ENCODE measurements around the gene EN1. TPM values are rescaled to one million over a fixed set of nuclear protein-coding genes. Genes with fewer than 3 reads are reported as not detected.

EN1 gene
- total RNA-seq, 4 donors from 2014 or later: not detected

DNA sequence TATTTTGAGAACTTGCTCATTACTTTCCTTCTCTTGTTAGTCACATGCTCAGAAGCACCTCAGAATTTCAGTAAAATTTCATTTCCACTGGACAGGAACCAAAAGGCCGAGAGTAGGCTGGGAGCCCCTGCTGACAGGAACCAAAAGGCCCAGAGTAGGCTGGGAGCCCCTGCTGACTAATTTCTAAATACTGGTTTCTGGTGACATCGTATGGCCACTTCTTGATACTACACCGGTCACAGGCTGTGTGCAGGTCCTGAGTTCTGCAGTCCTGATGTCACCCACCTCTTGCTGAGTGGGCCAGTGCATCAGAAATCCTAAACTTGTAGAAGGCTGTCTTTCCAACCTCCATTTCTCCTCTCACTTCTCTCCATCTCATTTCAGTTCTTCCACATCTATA, 17.7 kb upstream of the EN1 start:
- no peaks in the 10 kb centered on the region for H3K9me3 ChIP-seq
- no peak for DNase-seq
- H3K27ac ChIP-seq: no peak overlapping the region
- intact Hi-C loops (cut with DNase I; ENCODE audit: low total_unique reads): no loop called here
- H3K27me3 ChIP-seq: no peaks in the 10 kb centered on the region
- no peak for TF ChIP-seq POLR2A (IDR thresholded peaks at IDR 0.05)
- TF ChIP-seq, protein P1, sequence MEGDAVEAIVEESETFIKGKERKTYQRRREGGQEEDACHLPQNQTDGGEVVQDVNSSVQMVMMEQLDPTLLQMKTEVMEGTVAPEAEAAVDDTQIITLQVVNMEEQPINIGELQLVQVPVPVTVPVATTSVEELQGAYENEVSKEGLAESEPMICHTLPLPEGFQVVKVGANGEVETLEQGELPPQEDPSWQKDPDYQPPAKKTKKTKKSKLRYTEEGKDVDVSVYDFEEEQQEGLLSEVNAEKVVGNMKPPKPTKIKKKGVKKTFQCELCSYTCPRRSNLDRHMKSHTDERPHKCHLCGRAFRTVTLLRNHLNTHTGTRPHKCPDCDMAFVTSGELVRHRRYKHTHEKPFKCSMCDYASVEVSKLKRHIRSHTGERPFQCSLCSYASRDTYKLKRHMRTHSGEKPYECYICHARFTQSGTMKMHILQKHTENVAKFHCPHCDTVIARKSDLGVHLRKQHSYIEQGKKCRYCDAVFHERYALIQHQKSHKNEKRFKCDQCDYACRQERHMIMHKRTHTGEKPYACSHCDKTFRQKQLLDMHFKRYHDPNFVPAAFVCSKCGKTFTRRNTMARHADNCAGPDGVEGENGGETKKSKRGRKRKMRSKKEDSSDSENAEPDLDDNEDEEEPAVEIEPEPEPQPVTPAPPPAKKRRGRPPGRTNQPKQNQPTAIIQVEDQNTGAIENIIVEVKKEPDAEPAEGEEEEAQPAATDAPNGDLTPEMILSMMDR (IDR thresholded peaks at IDR 0.05): peak; percentile 5 to 27 (median 17)
- no peaks in the 10 kb centered on the region for H3K4me1 ChIP-seq
- no peaks in the 10 kb centered on the region for H3K36me3 ChIP-seq
- no peak overlapping the region for H3K4me3 ChIP-seq

DNA sequence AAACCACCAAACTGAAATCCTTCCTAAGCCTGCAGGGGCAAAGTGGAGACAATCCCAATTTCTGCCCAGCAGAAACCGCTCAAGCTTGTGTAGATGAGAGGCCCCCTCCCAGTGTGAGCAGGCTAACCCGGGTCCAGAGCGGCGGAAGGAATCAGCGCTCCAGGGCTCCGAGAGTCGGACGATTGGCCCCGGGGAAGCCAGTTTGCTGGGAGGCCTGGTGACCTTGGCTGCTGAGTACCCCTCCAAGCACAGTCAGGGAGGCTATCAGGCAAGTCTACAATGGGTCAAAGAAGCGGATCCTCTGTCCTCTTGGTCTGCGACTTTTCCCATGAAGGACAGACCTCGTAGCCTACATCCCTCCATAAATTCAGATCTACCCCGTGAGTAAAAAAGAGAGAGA, 16.8 kb upstream of the EN1 start:
- H3K4me1 ChIP-seq: no peaks in the 10 kb centered on the region
- no peak for DNase-seq
- no peaks in the 10 kb centered on the region for H3K9me3 ChIP-seq
- no peak overlapping the region for H3K27ac ChIP-seq
- H3K36me3 ChIP-seq: no peaks in the 10 kb centered on the region
- intact Hi-C loops (cut with DNase I; ENCODE audit: low total_unique reads): no loop called here
- H3K4me3 ChIP-seq: no peak overlapping the region
- peaks cover 0 to 9% of the 10 kb centered on the region in 2 donors for H3K27me3 ChIP-seq
- no peak for TF ChIP-seq POLR2A (IDR thresholded peaks at IDR 0.05)
- TF ChIP-seq, protein P1 (IDR thresholded peaks at IDR 0.05): no peak

DNA sequence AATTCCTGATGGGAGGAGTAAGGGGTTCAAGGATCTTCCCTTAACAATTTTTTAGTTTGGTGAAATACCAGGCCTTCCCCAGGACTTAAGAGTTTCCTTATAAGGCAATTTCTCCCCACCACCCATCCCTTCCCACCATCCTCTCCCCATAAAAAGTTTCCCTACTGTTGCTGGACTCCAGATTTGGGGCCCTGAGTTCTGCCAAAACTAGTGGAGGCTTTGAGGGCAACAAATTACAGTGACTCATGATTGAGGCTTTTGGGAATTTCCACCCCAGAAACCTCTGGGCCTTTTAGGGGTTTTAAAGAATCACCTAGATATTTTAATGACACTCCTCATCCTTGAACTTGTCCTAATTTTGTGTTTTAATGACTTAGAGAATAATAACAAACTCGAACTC, 14.3 kb upstream of the EN1 start:
- Histone ChIP-seq H3K9me3 (no peaks in the 10 kb centered on the region), H3K27me3 (peaks cover 0 to 31% of the 10 kb centered on the region in 2 donors)
- intact Hi-C loops (cut with DNase I; ENCODE audit: low total_unique reads): no loop called here

DNA sequence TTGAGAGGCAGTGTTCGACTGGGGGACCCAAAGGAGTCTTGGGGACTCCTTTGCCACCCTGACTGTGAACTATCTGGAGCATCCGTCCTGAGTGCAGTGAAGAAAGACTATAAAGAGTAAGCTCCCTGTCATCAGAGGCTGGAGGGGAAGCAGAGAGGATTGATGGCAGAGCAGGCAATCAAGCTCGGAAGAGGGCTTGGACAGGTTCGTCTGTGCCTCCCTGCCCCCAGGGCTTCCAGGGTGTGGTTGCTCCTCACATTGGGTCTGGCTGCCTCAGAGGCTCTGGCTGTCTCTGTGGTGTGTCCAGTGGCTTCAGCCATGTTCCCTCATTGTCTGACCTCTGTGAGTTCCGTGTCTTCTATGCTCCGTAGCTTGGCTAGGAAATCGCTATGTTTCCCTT, 13.8 kb upstream of the EN1 start:
- Histone ChIP-seq H3K27me3 (peaks cover 0 to 36% of the 10 kb centered on the region in 2 donors), H3K4me3 (no peak overlapping the region), H3K9me3 (no peaks in the 10 kb centered on the region), H3K36me3 (no peaks in the 10 kb centered on the region), H3K27ac (no peak overlapping the region), H3K4me1 (peaks cover 0 to 4% of the 10 kb centered on the region in 2 donors)
- intact Hi-C loops (cut with DNase I; ENCODE audit: low total_unique reads): no loop called here
- no peak for DNase-seq
- TF ChIP-seq POLR2A (IDR thresholded peaks at IDR 0.05): no peak
- TF ChIP-seq, protein P1 (IDR thresholded peaks at IDR 0.05): no peak

More for the DNA sequence above, 14.3 kb upstream of the EN1 start:
- no peak for DNase-seq
- Histone ChIP-seq H3K4me3 (no peak overlapping the region), H3K4me1 (peaks cover 0 to 4% of the 10 kb centered on the region in 2 donors), H3K36me3 (no peaks in the 10 kb centered on the region), H3K27ac (no peak overlapping the region)
- TF ChIP-seq, protein P1 (IDR thresholded peaks at IDR 0.05): no peak
- no peak for TF ChIP-seq POLR2A (IDR thresholded peaks at IDR 0.05)

DNA sequence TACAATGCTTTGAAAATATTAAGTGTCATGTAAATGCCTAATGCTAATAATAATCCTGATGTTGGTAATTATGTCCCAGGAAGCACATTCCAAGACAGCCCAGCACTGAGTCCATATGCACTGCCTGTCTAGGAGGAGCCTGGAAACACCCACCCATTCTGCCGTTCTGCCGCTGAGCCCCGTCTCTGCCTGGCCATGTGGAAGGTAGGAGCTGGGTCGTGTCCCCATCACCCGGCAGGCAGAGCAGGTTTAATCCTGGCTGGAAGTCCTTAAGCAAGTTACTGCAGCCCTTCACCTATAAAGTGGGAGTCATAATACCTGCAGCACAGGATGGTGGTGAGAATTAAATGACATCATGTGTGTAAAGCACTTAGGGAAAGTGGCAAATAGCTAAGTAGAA, 13.1 kb upstream of the EN1 start:
- Histone ChIP-seq H3K9me3 (no peaks in the 10 kb centered on the region), H3K27ac (no peak overlapping the region), H3K4me3 (no peak overlapping the region), H3K36me3 (no peaks in the 10 kb centered on the region), H3K4me1 (peaks cover 0 to 10% of the 10 kb centered on the region in 2 donors), H3K27me3 (peaks cover 4 to 43% of the 10 kb centered on the region in 2 donors)
- intact Hi-C loops (cut with DNase I; ENCODE audit: low total_unique reads): no loop called here
- no peak for DNase-seq
- no peak for TF ChIP-seq POLR2A (IDR thresholded peaks at IDR 0.05)
- TF ChIP-seq, protein P1 (IDR thresholded peaks at IDR 0.05): no peak
